ENCODE data around the gene ZBTB49.

ZBTB49 gene

DNA sequence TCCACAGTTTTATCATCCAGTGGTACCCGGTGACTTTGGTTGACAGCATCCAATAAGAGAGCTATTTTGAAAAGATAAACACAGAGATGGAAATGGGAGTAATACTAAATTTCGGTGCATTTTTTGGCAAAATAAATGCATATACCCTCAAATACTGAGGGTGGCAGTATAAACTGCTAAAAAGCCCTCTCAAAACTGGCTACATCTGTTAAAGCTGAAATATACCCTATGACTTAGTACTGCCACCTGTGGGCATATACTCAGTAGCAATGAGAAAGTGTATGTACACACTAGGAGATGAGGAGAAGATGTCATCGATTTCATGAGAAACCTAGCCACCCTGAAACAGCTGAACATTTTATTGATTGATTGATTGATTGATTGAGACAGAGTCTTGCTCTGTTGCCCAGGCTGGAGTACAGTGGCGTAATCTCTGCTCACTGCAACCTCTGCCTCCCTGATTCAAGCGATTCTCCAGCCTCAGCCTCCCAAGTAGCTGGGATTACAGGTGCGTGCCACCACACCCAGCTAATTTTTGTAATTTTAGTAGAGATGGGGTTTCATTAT, 29.8 kb upstream of the ZBTB49 start:
- peaks cover 16% of the 10 kb centered on the region for H3K27me3 Mint-ChIP-seq
- DNase-seq: no peak
- no peak overlapping the region for H3K4me3 Mint-ChIP-seq
- CTCF ChIA-PET: interaction anchor here (0.7 to 2.4 kb wide), 9 partner anchors 9 to 172 kb away, joined by 3 to 17 read pairs (median 4); no protein-coding TSS in a partner anchor
- H3K36me3 Mint-ChIP-seq: no peaks in the 10 kb centered on the region
- no peaks in the 10 kb centered on the region for H3K9me3 Mint-ChIP-seq
- H3K4me1 Mint-ChIP-seq: no peaks in the 10 kb centered on the region
- no peak overlapping the region for H3K27ac Mint-ChIP-seq

GRCh38 chr4:4267981-4268380, 22.1 kb upstream of the ZBTB49 start:
- Mint-ChIP-seq H3K9me3 (no peaks in the 10 kb centered on the region), H3K4me3 (no peak overlapping the region), H3K27me3 (peaks cover 10% of the 10 kb centered on the region), H3K4me1 (peaks cover 24% of the 10 kb centered on the region), H3K27ac (peak overlapping the region; percentile 11), H3K36me3 (peaks cover 26% of the 10 kb centered on the region)
- CTCF ChIA-PET: no interaction called here
- no peak for DNase-seq

DNA sequence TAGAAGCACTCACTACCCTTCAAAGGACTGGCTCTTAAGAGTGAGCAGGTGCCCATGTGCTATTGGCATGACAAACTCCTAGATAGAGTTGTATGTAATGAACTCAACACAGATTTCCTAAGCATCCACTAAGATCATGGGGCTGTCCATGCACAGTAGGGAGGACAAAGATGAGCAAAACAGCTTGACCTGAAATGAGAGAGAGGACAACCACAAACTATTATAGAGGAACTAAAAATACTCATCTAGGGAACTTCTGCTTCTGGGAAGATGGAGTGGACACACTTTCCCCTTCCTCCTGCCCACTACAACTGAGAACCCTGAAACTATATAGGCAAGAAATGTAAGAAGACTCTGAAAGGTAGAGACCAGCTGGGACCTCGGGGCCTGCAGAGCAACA, 21.3 kb upstream of the ZBTB49 start:
- peaks cover 32% of the 10 kb centered on the region for H3K36me3 Mint-ChIP-seq
- H3K9me3 Mint-ChIP-seq: no peaks in the 10 kb centered on the region
- peak overlapping the region; percentile 92 for H3K27ac Mint-ChIP-seq

GRCh38 chr4:4269331-4269731, 20.7 kb upstream of the ZBTB49 start:
- CTCF ChIA-PET: no interaction called here
- no peak overlapping the region for H3K4me3 Mint-ChIP-seq
- peak; percentile 28 for DNase-seq

More for the DNA sequence above, 21.3 kb upstream of the ZBTB49 start:
- DNase-seq: no peak
- CTCF ChIA-PET: no interaction called here
- Mint-ChIP-seq H3K4me3 (no peak overlapping the region), H3K27me3 (peaks cover 7% of the 10 kb centered on the region), H3K4me1 (peaks cover 24% of the 10 kb centered on the region)

DNA sequence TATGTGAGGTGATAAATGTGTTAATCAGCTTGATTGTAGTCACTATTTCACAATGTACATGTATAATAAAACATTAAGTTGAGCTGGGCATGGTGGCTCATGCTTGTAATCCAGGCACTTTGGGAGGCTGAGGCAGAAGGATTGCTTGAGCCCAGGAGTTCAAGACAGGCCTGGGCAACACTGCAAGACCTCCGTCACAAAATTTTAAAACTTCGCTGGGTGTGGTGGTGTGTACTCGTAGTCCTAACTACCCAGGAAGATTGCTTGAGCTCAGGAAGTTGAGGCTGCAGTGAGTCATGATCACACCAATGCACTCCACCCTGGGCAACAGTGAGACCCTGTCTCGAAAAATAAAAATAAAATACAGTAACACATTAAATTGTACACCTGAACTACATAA, 20.2 kb upstream of the ZBTB49 start:
- peak; percentile 25 for DNase-seq
- peaks cover 41% of the 10 kb centered on the region for H3K36me3 Mint-ChIP-seq
- peak overlapping the region; percentile 92 for H3K27ac Mint-ChIP-seq
- H3K4me3 Mint-ChIP-seq: no peak overlapping the region
- CTCF ChIA-PET: interaction anchor here (1.5 kb wide), 1 partner anchor 67 kb away, joined by 3 read pairs; no protein-coding TSS in a partner anchor
- peaks cover 24% of the 10 kb centered on the region for H3K4me1 Mint-ChIP-seq
- no peaks in the 10 kb centered on the region for H3K27me3 Mint-ChIP-seq
- no peaks in the 10 kb centered on the region for H3K9me3 Mint-ChIP-seq

More at GRCh38 chr4:4269331-4269731, 20.7 kb upstream of the ZBTB49 start:
- Mint-ChIP-seq H3K36me3 (peaks cover 36% of the 10 kb centered on the region), H3K9me3 (no peaks in the 10 kb centered on the region), H3K27ac (peak overlapping the region; percentile 92), H3K27me3 (peaks cover 5% of the 10 kb centered on the region), H3K4me1 (peaks cover 24% of the 10 kb centered on the region)

DNA sequence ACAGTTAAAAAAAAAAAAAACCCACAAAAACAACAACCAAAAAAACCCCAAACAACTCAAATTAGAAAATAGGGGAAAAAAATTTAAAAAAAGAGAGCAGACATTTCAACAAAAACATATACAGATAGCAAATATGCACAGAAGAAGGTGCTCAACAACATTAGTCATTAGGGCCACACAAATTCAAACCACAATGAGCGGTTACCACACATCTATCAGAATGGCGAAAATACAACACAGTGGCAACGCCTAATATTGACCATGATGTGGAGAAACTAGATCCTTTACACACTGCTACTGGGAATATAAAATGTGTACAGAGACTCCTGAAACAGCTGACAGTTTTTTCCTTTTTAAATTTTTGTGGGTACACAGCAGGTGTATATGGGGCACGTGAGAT, 19.5 kb upstream of the ZBTB49 start:
- Mint-ChIP-seq H3K9me3 (no peaks in the 10 kb centered on the region), H3K27ac (peak overlapping the region; percentile 84), H3K4me3 (no peak overlapping the region), H3K27me3 (no peaks in the 10 kb centered on the region), H3K36me3 (peaks cover 41% of the 10 kb centered on the region), H3K4me1 (peaks cover 24% of the 10 kb centered on the region)
- CTCF ChIA-PET: interaction anchor here (1.5 kb wide), 1 partner anchor 66 kb away, joined by 3 read pairs; no protein-coding TSS in a partner anchor
- DNase-seq: no peak

- Mint-ChIP-seq H3K4me3 (no peak overlapping the region), H3K27ac (peak overlapping the region; percentile 29), H3K9me3 (no peaks in the 10 kb centered on the region), H3K36me3 (peaks cover 41% of the 10 kb centered on the region), H3K27me3 (no peaks in the 10 kb centered on the region), H3K4me1 (peaks cover 24% of the 10 kb centered on the region)
- no peak for DNase-seq
- CTCF ChIA-PET: no interaction called here
These were observed 18.1 kb upstream of the ZBTB49 start for GRCh38 chr4:4271912-4272311.

DNA sequence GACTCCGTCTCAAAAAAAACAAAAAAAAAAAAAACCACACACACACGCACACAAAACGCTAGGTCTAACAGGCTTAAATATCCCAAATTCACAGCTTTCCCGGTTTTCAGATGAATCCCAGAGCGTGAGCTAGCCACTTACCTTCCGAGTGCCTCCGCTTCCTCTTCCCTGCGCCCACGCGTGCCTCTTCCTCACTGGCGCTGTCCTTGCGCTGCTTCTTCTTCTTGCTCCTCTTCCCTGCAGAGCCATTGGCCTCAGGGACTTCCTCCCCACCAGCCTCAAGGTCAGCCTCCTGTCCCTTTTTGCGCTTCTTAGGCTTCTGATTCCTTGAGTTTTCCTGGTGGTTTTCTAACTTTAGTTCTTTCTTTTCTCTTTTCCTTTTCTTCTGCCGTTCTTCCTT, 15.8 kb upstream of the ZBTB49 start:
- Mint-ChIP-seq H3K27me3 (no peaks in the 10 kb centered on the region), H3K27ac (peak overlapping the region; percentile 16), H3K36me3 (peaks cover 41% of the 10 kb centered on the region), H3K4me3 (no peak overlapping the region), H3K4me1 (peaks cover 18% of the 10 kb centered on the region), H3K9me3 (no peaks in the 10 kb centered on the region)
- DNase-seq: no peak
- CTCF ChIA-PET: no interaction called here

DNA sequence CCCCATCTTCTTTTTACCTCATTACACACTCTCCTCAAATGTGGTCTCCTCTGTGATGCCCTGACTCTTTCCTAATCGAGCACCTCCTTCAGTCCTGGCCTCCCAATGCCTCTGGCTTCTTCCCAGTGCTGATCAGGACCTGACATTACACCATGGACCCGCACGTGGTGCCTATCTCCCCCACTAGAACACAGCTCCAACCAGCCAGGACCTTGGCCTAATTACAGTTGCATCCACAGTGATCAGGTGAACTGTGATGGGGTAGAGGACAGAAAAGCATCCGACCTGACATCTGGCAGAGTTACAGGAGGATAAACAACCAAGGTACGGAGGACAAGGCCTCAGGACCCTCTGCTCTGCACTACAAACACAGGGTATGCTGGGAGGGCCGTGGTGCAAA, 12.5 kb upstream of the ZBTB49 start:
- H3K4me1 Mint-ChIP-seq: no peaks in the 10 kb centered on the region
- no peaks in the 10 kb centered on the region for H3K27me3 Mint-ChIP-seq
- no peaks in the 10 kb centered on the region for H3K9me3 Mint-ChIP-seq
- CTCF ChIA-PET: no interaction called here
- H3K4me3 Mint-ChIP-seq: no peak overlapping the region
- peaks cover 44% of the 10 kb centered on the region for H3K36me3 Mint-ChIP-seq
- no peak for DNase-seq
- H3K27ac Mint-ChIP-seq: no peak overlapping the region

DNA sequence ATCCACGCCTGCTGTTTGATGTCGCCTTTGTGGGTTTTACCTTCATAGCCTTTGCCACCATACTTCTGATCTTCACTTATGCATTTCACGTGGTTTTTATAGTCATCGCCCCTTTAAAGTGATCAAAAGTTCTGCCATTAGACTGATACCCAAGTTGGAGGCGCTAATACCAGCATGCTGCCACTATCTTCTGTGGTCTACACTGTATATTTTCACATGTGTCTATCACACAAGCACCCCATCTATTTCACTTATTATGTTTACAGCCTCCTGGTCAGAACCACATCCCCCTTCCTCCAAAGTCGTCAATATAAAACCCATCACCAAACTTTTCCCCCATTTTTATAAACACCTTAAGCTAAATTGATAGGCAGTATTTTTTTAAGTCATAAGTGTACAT, 8.3 kb upstream of the ZBTB49 start:
- CTCF ChIA-PET: no interaction called here
- Mint-ChIP-seq H3K27me3 (no peaks in the 10 kb centered on the region), H3K9me3 (no peaks in the 10 kb centered on the region), H3K27ac (peak overlapping the region; percentile 42), H3K4me1 (peaks cover 4% of the 10 kb centered on the region), H3K4me3 (no peak overlapping the region), H3K36me3 (peaks cover 46% of the 10 kb centered on the region)
- DNase-seq: no peak

DNA sequence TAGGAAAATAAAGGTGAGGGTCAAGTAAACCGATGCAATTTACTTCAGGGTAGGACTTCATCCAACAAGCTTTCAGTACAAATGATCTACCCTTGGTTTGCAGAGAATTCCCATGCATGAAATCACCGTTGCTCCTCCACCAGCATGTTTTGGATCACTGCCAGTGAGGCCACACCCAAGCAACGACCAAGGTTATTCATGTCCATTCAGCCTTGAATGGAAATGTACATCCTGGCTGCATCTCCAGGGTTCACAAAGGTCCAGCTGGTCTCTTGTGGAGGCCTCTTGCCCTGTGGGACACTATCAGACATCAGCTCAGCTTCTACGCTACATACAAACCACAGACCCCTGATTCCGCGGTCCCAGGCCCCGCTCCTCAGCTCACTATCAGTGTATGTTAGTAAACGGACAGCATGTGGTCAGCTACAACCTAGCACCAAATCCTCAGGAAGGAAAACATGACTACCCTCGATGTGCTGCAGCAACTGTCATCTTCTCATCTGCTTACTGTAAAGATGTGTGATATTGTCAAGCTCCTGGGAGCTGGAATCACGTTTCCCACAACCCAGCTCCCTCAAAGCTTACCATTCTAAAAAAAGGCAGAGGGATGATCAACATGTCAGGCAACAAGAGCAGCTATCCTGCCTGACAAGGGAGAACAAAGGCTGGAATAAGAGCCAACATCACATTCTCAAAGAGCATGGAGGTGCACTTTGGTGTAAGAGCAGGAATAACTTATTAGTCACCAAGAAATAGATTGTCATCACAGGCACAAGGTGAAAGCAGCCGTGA, 5.0 kb upstream of the ZBTB49 start:
- no peak for DNase-seq
- Mint-ChIP-seq H3K4me1 (peaks cover 21% of the 10 kb centered on the region), H3K27ac (no peak overlapping the region), H3K27me3 (no peaks in the 10 kb centered on the region), H3K9me3 (no peaks in the 10 kb centered on the region), H3K4me3 (no peak overlapping the region), H3K36me3 (peaks cover 35% of the 10 kb centered on the region)
- CTCF ChIA-PET: interaction anchor here (0.6 to 1.4 kb wide), 2 partner anchors 26 to 34 kb away, joined by 4 to 5 read pairs; no protein-coding TSS in a partner anchor

- Mint-ChIP-seq H3K9me3 (no peaks in the 10 kb centered on the region), H3K4me1 (peaks cover 40% of the 10 kb centered on the region), H3K27ac (no peak overlapping the region), H3K36me3 (peaks cover 27% of the 10 kb centered on the region), H3K4me3 (peak overlapping the region; percentile 44), H3K27me3 (no peaks in the 10 kb centered on the region)
- no peak for DNase-seq
- CTCF ChIA-PET: interaction anchor here (0.7 kb wide), 1 partner anchor 36 kb away, joined by 3 read pairs; no protein-coding TSS in a partner anchor
These were observed 2.0 kb upstream of the ZBTB49 start for GRCh38 chr4:4288098-4288497.

DNA sequence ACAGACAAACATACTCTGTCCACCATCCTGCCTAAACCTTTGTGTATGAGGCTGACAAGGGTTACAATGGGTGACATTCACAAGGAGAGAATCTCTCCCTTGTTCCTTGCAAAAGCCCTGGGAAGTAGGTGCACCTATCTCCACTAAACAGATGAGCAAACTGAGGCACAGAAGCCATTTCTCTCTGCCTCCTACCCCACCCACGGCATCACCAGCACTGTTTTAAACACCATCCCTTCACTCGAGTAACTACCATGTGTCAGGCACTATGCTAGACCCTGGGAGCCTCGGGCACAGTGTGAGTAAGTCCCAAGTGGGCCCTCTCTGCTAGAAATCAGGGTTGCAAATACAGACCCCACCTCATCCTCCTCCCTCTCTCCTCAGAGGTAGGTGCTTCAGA, 996 bp upstream of the ZBTB49 start:
- H3K36me3 Mint-ChIP-seq: peaks cover 23% of the 10 kb centered on the region
- no peaks in the 10 kb centered on the region for H3K27me3 Mint-ChIP-seq
- DNase-seq: no peak
- CTCF ChIA-PET: no interaction called here
- peaks cover 40% of the 10 kb centered on the region for H3K4me1 Mint-ChIP-seq
- peak overlapping the region; percentile 84 for H3K27ac Mint-ChIP-seq
- H3K4me3 Mint-ChIP-seq: peak overlapping the region; percentile 94
- no peaks in the 10 kb centered on the region for H3K9me3 Mint-ChIP-seq

DNA sequence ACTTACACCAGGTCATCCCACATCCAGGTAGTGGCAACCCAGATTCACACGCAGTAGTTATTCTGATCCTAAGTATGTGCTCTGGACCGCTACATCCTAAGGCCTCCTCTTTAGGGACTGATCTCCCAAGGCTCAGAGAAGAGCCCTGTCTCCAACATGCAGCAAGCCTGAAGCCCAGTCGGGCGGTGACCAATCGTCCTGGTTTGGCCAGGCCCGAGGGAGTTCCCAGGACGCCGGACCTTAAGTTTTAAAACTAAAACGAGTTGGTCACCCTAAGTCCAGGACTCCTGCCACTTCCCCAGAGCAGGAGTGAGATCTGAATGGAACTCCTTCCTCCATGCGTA, 482 bp upstream of the ZBTB49 start:
- H3K9me3 Mint-ChIP-seq: no peaks in the 10 kb centered on the region
- no peaks in the 10 kb centered on the region for H3K27me3 Mint-ChIP-seq
- peak overlapping the region; percentile 94 for H3K4me3 Mint-ChIP-seq
- H3K4me1 Mint-ChIP-seq: peaks cover 40% of the 10 kb centered on the region
- H3K27ac Mint-ChIP-seq: peak overlapping the region; percentile 84
- CTCF ChIA-PET: interaction anchor here (1.1 kb wide), 1 partner anchor 45 kb away, joined by 3 read pairs; no protein-coding TSS in a partner anchor
- peaks cover 19% of the 10 kb centered on the region for H3K36me3 Mint-ChIP-seq
- no peak for DNase-seq

GRCh38 chr4:4293279-4293678, 3.2 kb downstream of the ZBTB49 start:
- H3K4me1 Mint-ChIP-seq: peaks cover 30% of the 10 kb centered on the region
- H3K27ac Mint-ChIP-seq: no peak overlapping the region
- H3K36me3 Mint-ChIP-seq: peaks cover 12% of the 10 kb centered on the region
- peaks cover 2% of the 10 kb centered on the region for H3K9me3 Mint-ChIP-seq
- no peak for DNase-seq
- CTCF ChIA-PET: interaction anchor here (0.8 kb wide), 1 partner anchor 110 kb away, joined by 3 read pairs; no protein-coding TSS in a partner anchor
- no peak overlapping the region for H3K4me3 Mint-ChIP-seq
- H3K27me3 Mint-ChIP-seq: no peaks in the 10 kb centered on the region
